HUES64 (cell line): Measurements from ENCODE around the gene MAP7.

Experiments used
- H3K27ac ChIP-seq: 2 replicates; pipeline ENCODE4 v1.7.0; 2013; ENCODE audit warnings: low read depth, low read length, inconsistent platforms
- H3K27me3 ChIP-seq: 2 replicates; pipeline ENCODE4 v1.6.1; 2013; ENCODE audit warnings: mild to moderate bottlenecking, low read length; ENCODE audit not compliant: insufficient read depth
- H3K36me3 ChIP-seq: 2 replicates; pipeline ENCODE4 v1.6.1; 2013; ENCODE audit warnings: mild to moderate bottlenecking, low read length; ENCODE audit not compliant: insufficient read depth
- H3K4me1 ChIP-seq: 2 replicates; pipeline ENCODE4 v1.6.1; 2013; ENCODE audit warnings: mild to moderate bottlenecking, low read length, moderate library complexity; ENCODE audit not compliant: insufficient read depth
- H3K4me3 ChIP-seq: 2 replicates; pipeline ENCODE4 v1.5.1; 2013; ENCODE audit warnings: mild to moderate bottlenecking, low read length, moderate library complexity
- H3K9ac ChIP-seq: 2 replicates; pipeline ENCODE4 v1.6.1; 2013; ENCODE audit warnings: mild to moderate bottlenecking, low read depth, low read length
- H3K9me3 ChIP-seq: 2 replicates; pipeline ENCODE4 v1.6.1; 2013; ENCODE audit warnings: low read depth, low read length; ENCODE audit not compliant: insufficient read depth
- WGBS: fragments of 150-250, 120-280 bp; methylation state at CpG from one replicate; pipeline ENCODE4 v1.1.7; 2013; ENCODE audit warnings: missing lambda C conversion rate; 5-methylcytosine and 5-hydroxymethylcytosine counted together

MAP7 gene

DNA sequence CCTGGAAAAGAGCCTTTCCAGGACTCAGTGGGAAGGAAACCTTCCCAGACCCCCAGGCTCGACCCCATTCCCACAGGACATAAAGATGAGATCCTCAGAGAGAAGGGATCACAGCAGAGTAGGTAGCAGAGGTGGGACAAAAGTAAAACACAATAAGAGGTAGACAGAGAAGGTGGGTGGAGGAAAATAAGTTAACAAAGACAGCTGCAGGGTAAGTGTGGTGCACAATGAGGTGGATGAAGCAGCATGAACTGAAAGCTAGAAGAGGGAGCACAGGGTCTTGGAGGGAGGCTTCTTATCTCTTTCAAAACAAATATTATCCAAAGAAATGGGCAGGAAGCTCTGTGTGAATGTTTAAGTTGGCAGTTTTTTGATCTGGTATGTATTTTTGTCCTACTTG is 14.0 kb upstream of the MAP7 start:
- Histone ChIP-seq H3K36me3 (no peaks in the 10 kb centered on the region), H3K4me1 (no peaks in the 10 kb centered on the region), H3K9ac (no peak overlapping the region), H3K27me3 (no peaks in the 10 kb centered on the region), H3K27ac (no peak overlapping the region), H3K4me3 (no peak overlapping the region), H3K9me3 (0 out of 2 replicates have a peak, but pooled peaks cover under 1% of the 10 kb centered on the region)
- WGBS: 100% methylated on average over 1 of the region's 1 CpG

DNA sequence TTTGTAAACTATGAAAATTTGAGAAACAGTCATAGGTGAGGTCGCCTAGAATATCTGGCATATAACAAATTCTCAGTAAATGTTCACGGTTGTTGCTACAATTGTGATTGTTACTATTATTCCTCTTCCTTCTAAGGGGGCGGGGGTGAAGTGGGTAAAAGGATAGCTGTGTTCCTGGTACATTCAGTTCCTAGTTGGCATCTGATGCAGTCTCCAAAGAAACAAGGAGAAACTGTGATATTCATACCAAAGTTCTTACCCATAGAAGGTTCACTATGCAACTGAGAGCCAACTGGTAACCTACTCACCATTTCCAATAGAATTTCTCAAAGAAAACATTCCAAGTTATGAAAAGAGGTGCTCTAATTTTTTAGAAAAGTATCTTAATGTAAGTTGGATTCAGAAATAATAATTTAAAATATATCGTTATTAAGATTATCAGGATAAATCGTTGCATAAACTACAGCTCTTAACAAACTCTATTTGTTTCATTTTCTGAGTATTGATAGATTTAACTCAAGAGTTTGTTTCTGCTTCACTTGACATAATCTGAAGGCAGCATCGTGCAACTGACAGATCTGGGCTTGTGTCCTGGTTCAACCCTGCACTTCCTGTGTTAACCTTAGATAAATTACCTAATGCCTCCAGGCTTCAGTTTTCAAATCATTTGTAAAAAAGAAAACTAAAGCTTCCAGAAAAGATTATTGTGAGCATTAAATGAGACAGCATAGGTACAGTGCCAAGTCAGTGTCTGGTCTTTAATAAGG is 13.3 kb upstream of the MAP7 start:
- Histone ChIP-seq H3K9ac (no peak overlapping the region), H3K36me3 (no peaks in the 10 kb centered on the region), H3K4me1 (no peaks in the 10 kb centered on the region), H3K27me3 (no peaks in the 10 kb centered on the region), H3K4me3 (no peak overlapping the region), H3K27ac (no peak overlapping the region), H3K9me3 (no peaks in the 10 kb centered on the region)
- WGBS: 89% methylated on average over 3 of the region's 6 CpGs

DNA sequence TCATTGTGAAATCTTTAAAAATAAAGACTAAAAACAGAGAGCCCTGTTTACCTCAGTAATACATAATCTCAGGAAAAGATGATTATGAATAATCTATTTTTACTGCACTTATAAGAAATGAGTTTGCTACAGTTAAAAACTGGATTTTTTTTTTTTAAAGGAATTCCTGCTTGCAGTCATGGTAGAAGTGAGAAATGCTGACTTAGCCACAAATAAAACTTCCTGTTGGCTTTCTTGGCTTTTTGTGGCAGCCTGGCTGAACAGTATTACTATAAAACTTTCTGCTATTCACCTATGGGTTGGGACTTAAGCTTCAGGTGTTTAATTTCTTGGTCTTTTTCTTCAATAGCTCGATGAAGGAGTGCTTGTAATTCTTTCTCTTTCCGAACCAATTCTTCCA is 12.0 kb upstream of the MAP7 start:
- H3K27ac ChIP-seq: no peak overlapping the region
- H3K4me3 ChIP-seq: no peak overlapping the region
- no peaks in the 10 kb centered on the region for H3K9me3 ChIP-seq
- no peak overlapping the region for H3K9ac ChIP-seq
- H3K27me3 ChIP-seq: no peaks in the 10 kb centered on the region
- no peaks in the 10 kb centered on the region for H3K4me1 ChIP-seq
- H3K36me3 ChIP-seq: no peaks in the 10 kb centered on the region
- WGBS: 91% methylated on average over 1 of the region's 2 CpGs

DNA sequence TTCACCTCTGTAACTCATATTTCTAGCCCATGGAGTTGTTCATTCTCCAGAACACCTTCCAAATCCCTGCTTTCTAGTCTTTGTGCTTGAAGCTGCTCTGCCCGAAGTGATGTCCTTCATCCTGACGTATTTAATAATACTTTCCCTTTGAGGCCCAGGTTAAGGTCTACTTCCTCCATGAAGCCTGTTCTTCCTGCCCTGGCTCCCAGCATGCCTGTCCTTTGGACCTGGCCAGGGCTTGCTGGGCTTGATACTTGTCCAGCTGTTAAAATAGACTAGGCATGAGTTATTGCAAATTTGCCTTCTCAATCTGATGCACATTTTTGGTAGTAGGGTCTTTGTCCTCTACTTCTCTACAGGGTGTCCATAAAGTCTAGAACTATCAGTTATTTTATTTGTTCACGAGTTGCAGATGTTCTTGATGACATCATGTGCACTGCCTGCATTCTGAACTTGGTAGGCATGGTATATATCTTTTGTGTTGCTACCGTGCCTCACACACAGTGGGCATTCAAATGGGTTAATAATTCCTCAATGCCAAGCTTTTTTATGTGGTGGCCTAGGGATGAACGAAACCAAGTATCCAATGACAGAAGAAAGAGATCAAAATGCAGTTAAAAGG is 3.1 kb upstream of the MAP7 start:
- Histone ChIP-seq H3K4me1 (peaks cover 11% of the 10 kb centered on the region), H3K36me3 (no peaks in the 10 kb centered on the region), H3K4me3 (no peak overlapping the region), H3K9ac (no peak overlapping the region), H3K27ac (no peak overlapping the region), H3K27me3 (peaks cover 49% of the 10 kb centered on the region), H3K9me3 (no peaks in the 10 kb centered on the region)
- 87% methylated on average over 5 of the region's 5 CpGs for WGBS

DNA sequence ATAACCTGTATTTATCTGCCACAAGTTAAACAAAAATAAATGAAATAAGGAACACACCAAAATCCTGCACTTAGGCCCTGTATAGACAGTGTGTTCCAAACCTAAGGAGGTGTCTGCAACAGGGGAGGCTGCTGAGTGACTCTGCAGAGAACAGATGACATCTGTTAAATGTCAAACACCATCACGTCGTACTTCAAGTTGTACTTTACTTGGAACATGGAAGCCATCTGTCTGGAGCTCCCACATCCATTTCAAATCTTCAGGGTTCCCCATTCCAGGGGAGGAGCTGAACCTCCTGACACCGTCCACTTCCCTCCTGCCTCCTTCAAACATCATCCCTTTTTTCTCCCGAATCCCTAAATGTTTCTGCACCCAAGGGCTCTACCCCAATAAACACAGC is 1.8 kb upstream of the MAP7 start:
- WGBS: 85% methylated on average over 4 of the region's 4 CpGs

DNA sequence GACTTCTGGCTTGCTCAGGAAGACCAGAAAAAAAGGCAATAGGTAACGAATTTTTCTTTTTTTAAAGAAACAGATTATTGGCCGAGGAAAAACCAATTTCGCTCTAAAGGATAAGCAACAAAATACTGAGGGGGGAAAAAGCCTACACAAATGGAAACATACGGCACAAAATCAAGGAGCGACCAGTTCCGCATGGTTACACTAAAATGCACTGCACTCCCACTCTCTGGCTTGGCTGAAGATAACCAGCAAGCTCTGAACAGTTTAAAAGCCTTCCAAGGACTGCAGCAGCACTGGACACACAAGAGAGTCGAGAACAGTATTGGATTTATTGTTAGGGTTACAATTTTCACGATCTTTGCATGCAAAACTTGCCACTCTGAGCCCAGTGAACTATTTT is 881 bp upstream of the MAP7 start:
- WGBS: 62% methylated on average over 8 of the region's 8 CpGs
- Histone ChIP-seq H3K27ac (no peak overlapping the region), H3K4me1 (peaks cover 20% of the 10 kb centered on the region), H3K36me3 (no peaks in the 10 kb centered on the region), H3K9ac (no peak overlapping the region), H3K27me3 (peaks cover 52% of the 10 kb centered on the region), H3K9me3 (no peaks in the 10 kb centered on the region), H3K4me3 (peak overlapping the region; percentile 78)

More for the DNA sequence above, 1.8 kb upstream of the MAP7 start:
- no peaks in the 10 kb centered on the region for H3K36me3 ChIP-seq
- H3K9ac ChIP-seq: no peak overlapping the region
- H3K9me3 ChIP-seq: no peaks in the 10 kb centered on the region
- no peak overlapping the region for H3K27ac ChIP-seq
- H3K4me3 ChIP-seq: no peak overlapping the region
- peaks cover 13% of the 10 kb centered on the region for H3K4me1 ChIP-seq
- H3K27me3 ChIP-seq: peaks cover 52% of the 10 kb centered on the region

- H3K27me3 ChIP-seq: peaks cover 52% of the 10 kb centered on the region
- H3K4me1 ChIP-seq: peaks cover 24% of the 10 kb centered on the region
- H3K9me3 ChIP-seq: no peaks in the 10 kb centered on the region
- under 1% methylated on average over 46 of the region's 46 CpGs for WGBS
- no peaks in the 10 kb centered on the region for H3K36me3 ChIP-seq
- H3K4me3 ChIP-seq: peak overlapping the region; percentile 78
- peak overlapping the region; percentile 68 for H3K9ac ChIP-seq
- H3K27ac ChIP-seq: peak overlapping the region; percentile 30; the same call in 1 of the 2 replicates
Measured at GRCh38 chr6:136550045-136550329, 235 bp downstream of the MAP7 start.

- peaks cover 30% of the 10 kb centered on the region for H3K4me1 ChIP-seq
- H3K9me3 ChIP-seq: no peaks in the 10 kb centered on the region
- H3K27me3 ChIP-seq: peaks cover 52% of the 10 kb centered on the region
- peak overlapping the region; percentile 68 for H3K9ac ChIP-seq
- WGBS: 1% methylated on average over 42 of the region's 42 CpGs
- H3K27ac ChIP-seq: peak overlapping the region; percentile 30; the same call in 1 of the 2 replicates
- peak overlapping the region; percentile 78 for H3K4me3 ChIP-seq
- no peaks in the 10 kb centered on the region for H3K36me3 ChIP-seq
Measured at GRCh38 chr6:136549300-136550044, 750 bp downstream of the MAP7 start.

DNA sequence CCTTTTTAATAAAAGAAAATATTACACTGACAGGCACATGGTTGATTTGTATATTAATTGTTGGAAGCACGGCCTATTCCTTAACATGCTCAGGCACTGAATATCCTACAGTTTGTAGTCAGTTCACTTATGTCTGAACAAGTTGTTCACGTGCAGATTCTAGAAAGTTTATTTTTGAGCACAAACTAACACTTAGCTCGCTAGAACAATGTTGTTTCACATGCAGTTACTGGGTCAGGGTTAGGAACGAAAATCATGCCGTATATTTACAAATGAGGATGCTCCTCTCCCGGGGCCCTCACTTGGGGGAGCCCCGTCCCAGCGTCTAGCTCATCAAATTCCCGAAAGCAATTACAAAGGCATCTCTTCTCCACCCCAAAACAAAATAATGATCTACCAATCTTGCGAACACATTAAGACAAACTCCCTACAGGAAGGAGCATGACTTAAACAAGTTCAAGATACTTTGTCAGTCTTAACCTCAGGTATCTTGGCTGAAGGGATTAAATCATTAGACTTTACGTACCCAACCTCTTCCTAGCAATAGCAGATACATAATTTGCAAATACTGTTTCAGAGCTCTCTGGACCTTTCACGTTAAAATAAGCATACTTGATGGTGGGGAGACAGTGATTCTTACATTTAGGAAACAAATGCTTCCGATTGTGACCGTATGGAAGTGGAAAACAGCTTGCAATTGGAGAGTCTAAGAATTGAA is 1.5 kb downstream of the MAP7 start:
- no peak overlapping the region for H3K27ac ChIP-seq
- H3K27me3 ChIP-seq: peaks cover 49% of the 10 kb centered on the region
- 0 out of 2 replicates have a peak overlapping the region, but pooled peaks have one; percentile 68 for H3K9ac ChIP-seq
- no peaks in the 10 kb centered on the region for H3K9me3 ChIP-seq
- H3K4me3 ChIP-seq: peak overlapping the region; percentile 78
- H3K4me1 ChIP-seq: peaks cover 33% of the 10 kb centered on the region
- 54% methylated on average over 14 of the region's 14 CpGs for WGBS
- no peaks in the 10 kb centered on the region for H3K36me3 ChIP-seq

DNA sequence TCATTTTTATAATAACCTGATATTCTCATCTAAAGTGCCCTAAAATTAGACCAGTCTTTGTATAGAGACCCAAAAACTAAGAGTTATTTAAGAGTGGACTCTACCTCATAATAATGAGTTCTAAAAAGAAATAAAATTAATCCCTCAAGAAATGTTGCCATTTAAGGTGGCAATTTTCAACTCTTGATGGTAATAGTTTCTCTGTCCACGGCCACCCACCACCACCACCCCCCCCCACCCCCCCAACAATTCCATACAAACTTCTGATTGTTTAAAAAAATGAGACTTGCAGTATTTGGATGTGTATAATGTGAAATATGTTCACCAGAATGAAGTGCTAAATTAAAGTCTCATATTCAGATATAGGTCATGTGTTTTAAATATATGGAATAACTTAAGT is 2.4 kb downstream of the MAP7 start:
- Histone ChIP-seq H3K27me3 (peaks cover 40% of the 10 kb centered on the region), H3K9me3 (no peaks in the 10 kb centered on the region), H3K4me1 (peaks cover 33% of the 10 kb centered on the region), H3K4me3 (no peak overlapping the region; the same call in 1 of the 2 replicates), H3K27ac (no peak overlapping the region), H3K9ac (no peak overlapping the region), H3K36me3 (no peaks in the 10 kb centered on the region)
- WGBS: no CpG with 5 or more reads among the region's 1 CpG

DNA sequence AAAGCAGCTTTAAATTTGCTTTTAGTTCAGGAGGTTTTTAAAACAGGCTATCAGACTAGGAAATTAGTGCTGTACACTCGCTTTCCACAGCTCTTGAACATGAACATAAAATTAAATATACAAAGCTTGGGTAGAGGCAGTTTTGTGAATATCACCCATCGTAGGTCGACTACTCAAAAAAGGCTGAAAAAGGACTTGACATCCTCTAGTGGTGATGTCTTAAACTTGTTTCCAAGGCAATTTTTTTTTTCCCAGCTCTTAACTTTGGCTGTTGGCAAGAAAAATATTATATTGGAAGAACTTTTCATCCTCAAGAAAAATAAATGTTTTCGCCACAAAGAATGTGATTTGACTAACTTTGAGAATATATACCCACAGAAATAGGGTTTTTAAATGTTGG is 2.9 kb downstream of the MAP7 start:
- WGBS: 32% methylated on average over 2 of the region's 4 CpGs
- H3K27ac ChIP-seq: no peak overlapping the region

More for the DNA sequence above, 2.9 kb downstream of the MAP7 start:
- peaks cover 35% of the 10 kb centered on the region for H3K27me3 ChIP-seq
- no peaks in the 10 kb centered on the region for H3K9me3 ChIP-seq
- no peak overlapping the region for H3K9ac ChIP-seq
- H3K4me1 ChIP-seq: peaks cover 33% of the 10 kb centered on the region
- H3K36me3 ChIP-seq: no peaks in the 10 kb centered on the region
- no peak overlapping the region; the same call in 1 of the 2 replicates for H3K4me3 ChIP-seq
